CD4-positive, alpha-beta T cell (primary cell): ENCODE measurements around the gene NFIA. TPM values are rescaled to one million over a fixed set of nuclear protein-coding genes. Genes with fewer than 3 reads are reported as not detected.

Experiments used
- ATAC-seq: fragments of 200-7000 bp; cut with Tn5 transposase; one replicate; pipeline ENCODE4 v1.10.0; 2022; ENCODE audit warnings: mild to moderate bottlenecking; ENCODE audit not compliant: poor library complexity
- CTCF ChIA-PET: fragments of 350-600 bp; sonication (Branson Sonifier 250); formaldehyde crosslinking; loops from one replicate; lab custom pipeline; 2021; ENCODE audit warnings: antibody characterized with exemption, inconsistent platforms; lab: Charles Lee
- POLR2A ChIA-PET: fragments of 350-600 bp; sonication (Branson Sonifier 250); formaldehyde crosslinking; loops from one replicate; lab custom pipeline; 2021; ENCODE audit warnings: antibody characterized with exemption, inconsistent platforms; lab: Charles Lee
- DNase-seq, 14 experiments: peaks; one replicate each; pipeline ENCODE4 v3.0.0-alpha.2; 2013 to 2020; ENCODE audit warnings: mixed read lengths in 2 of 14
- H3K27ac ChIP-seq, 2 donors: one replicate each; pipeline versions ENCODE4 v1.5.1 to v1.7.0; 2013; ENCODE audit warnings: low read length in 2 of 2, low read depth in 1 of 2, mild to moderate bottlenecking in 1 of 2
- H3K27me3 ChIP-seq, 2 experiments: 1 replicate in 1 of 2; 2 replicates in 1 of 2; pipeline versions ENCODE4 v1.6.1 to v1.7.0; 2013; ENCODE audit warnings: low read length in 2 of 2, control low read depth in 1 of 2, mild to moderate bottlenecking in 1 of 2, moderate library complexity in 1 of 2; ENCODE audit not compliant: insufficient read depth in 2 of 2, control insufficient read depth in 1 of 2
- H3K36me3 ChIP-seq: one replicate; pipeline ENCODE4 v1.6.1; 2013; ENCODE audit warnings: low read length, control low read depth; ENCODE audit not compliant: insufficient read depth
- H3K4me1 ChIP-seq: one replicate; pipeline ENCODE4 v1.6.1; 2013; ENCODE audit warnings: low read length, control low read depth; ENCODE audit not compliant: insufficient read depth
- H3K4me3 ChIP-seq: one replicate; pipeline ENCODE4 v1.5.1; 2013; ENCODE audit warnings: mild to moderate bottlenecking, low read length, moderate library complexity
- H3K9me3 ChIP-seq, 2 experiments: 1 replicate in 1 of 2; 2 replicates in 1 of 2; pipeline versions ENCODE4 v1.6.1 to v1.7.0; 2013; ENCODE audit warnings: low read length in 2 of 2, mild to moderate bottlenecking in 2 of 2, control low read depth in 1 of 2, moderate library complexity in 1 of 2; ENCODE audit not compliant: control insufficient read depth in 1 of 2, insufficient read depth in 1 of 2
- H3K27ac Mint-ChIP-seq: one replicate; pipeline ENCODE4 v1.8.0; 2020; ENCODE audit warnings: mixed read lengths
- H3K27me3 Mint-ChIP-seq: one replicate; pipeline ENCODE4 v1.8.0; 2021; ENCODE audit warnings: mixed read lengths
- H3K36me3 Mint-ChIP-seq: one replicate; pipeline ENCODE4 v1.8.0; 2021; ENCODE audit warnings: low read depth, mixed read lengths
- H3K4me1 Mint-ChIP-seq: one replicate; pipeline ENCODE4 v1.8.0; 2021; ENCODE audit warnings: low read depth, mixed read lengths
- H3K4me3 Mint-ChIP-seq: one replicate; pipeline ENCODE4 v1.8.0; 2020; ENCODE audit warnings: mild to moderate bottlenecking, mixed read lengths
- H3K9me3 Mint-ChIP-seq: one replicate; pipeline ENCODE4 v1.8.0; 2020; ENCODE audit warnings: mixed read lengths
- intact Hi-C, 2 experiments: fragments of 100-400 bp; cut with DNase I in 1 of 2; cut with micrococcal nuclease in 1 of 2; formaldehyde crosslinking; loops; one replicate each; pipeline versions ENCODE4 v1.15.1 to v1.9.0; 2023 to 2025; cut with DNase I, micrococcal nuclease
- total RNA-seq, 174 experiments: library from RNA in 2 of 174; stranded (reverse) in 2 of 174; gene quantifications; one replicate each; pipeline ENCODE4 v1.2.3 and lab custom pipeline; 2021 to 2026
- TF ChIP-seq, protein P1 (sequence below): fragments of 200-600 bp; IDR thresholded peaks from one replicate; pipeline ENCODE4 v1.8.0; 2022; ENCODE audit warnings: antibody characterized with exemption, mild to moderate bottlenecking

The NFIA gene
- total RNA-seq, 2 experiments from 2014 or later: 4.8 to 5.9 TPM

DNA sequence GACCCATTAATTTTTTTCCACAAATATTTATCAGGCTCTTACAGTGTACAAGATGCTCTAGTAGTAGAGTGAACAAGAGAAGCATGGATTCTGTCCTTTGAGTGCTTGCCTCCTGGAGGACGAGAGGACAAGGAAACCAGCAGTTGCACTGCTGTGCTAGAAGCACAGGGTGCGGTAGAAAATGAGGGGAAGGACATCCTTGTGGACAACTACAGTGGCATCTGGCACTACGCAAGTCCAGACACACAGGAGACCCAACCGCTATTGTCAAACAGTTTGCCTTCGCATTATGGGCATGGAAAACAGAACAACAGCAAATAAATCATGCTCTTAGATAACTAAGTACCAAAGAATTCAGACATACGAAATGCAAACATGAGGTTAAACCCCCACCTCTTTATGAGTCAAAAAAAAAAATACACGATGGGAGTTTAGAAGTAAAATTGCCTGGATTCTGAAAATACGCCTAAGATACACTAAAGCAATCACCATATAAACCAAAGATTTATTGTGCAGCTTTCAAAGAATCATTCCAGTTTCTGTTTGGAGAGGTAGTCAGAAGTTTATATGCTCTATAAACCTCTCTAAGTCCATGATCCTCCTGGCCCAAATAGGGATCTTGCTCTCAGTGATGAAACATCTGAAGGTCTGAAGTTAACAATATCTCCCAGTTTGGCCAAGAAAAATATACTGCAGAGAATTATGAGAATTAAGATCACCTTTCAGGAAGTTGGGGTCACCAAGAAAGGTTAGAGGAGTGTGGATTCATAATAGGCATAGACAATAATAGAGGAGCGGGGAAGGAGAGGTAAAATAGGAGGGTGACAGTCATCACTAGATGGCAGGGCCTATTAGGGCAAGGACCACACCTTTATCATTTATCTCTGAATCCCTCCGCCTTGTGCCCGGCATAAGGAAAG lies 307.8 kb downstream of the NFIA start:
- no peak overlapping the region for H3K4me3 Mint-ChIP-seq
- H3K4me1 Mint-ChIP-seq: no peaks in the 10 kb centered on the region
- DNase-seq: no peak
- Histone ChIP-seq H3K36me3 (no peaks in the 10 kb centered on the region), H3K4me3 (no peak overlapping the region), H3K27ac (no peak overlapping the region), H3K4me1 (no peaks in the 10 kb centered on the region), H3K9me3 (peaks cover 0 to 4% of the 10 kb centered on the region in 2 experiments), H3K27me3 (no peaks in the 10 kb centered on the region)
- H3K9me3 Mint-ChIP-seq: peaks cover 2% of the 10 kb centered on the region
- ChIA-PET POLR2A (no interaction called here), CTCF (no interaction called here)
- H3K27me3 Mint-ChIP-seq: no peaks in the 10 kb centered on the region
- ATAC-seq: no peak
- H3K27ac Mint-ChIP-seq: no peak overlapping the region
- peaks cover 12% of the 10 kb centered on the region for H3K36me3 Mint-ChIP-seq
- TF ChIP-seq, protein P1, sequence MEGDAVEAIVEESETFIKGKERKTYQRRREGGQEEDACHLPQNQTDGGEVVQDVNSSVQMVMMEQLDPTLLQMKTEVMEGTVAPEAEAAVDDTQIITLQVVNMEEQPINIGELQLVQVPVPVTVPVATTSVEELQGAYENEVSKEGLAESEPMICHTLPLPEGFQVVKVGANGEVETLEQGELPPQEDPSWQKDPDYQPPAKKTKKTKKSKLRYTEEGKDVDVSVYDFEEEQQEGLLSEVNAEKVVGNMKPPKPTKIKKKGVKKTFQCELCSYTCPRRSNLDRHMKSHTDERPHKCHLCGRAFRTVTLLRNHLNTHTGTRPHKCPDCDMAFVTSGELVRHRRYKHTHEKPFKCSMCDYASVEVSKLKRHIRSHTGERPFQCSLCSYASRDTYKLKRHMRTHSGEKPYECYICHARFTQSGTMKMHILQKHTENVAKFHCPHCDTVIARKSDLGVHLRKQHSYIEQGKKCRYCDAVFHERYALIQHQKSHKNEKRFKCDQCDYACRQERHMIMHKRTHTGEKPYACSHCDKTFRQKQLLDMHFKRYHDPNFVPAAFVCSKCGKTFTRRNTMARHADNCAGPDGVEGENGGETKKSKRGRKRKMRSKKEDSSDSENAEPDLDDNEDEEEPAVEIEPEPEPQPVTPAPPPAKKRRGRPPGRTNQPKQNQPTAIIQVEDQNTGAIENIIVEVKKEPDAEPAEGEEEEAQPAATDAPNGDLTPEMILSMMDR: no peak
- intact Hi-C loops: no loop called here

GRCh38 chr1:61391730-61392129 lies 309.4 kb downstream of the NFIA start:
- Mint-ChIP-seq H3K27ac (no peak overlapping the region), H3K9me3 (peaks cover 2% of the 10 kb centered on the region), H3K4me3 (no peak overlapping the region), H3K36me3 (peaks cover 6% of the 10 kb centered on the region), H3K4me1 (no peaks in the 10 kb centered on the region), H3K27me3 (no peaks in the 10 kb centered on the region)
- Histone ChIP-seq H3K27ac (no peak overlapping the region), H3K36me3 (no peaks in the 10 kb centered on the region), H3K4me3 (no peak overlapping the region), H3K9me3 (peaks cover 0 to 4% of the 10 kb centered on the region in 2 experiments), H3K27me3 (no peaks in the 10 kb centered on the region), H3K4me1 (no peaks in the 10 kb centered on the region)
- CTCF ChIA-PET: no interaction called here
- POLR2A ChIA-PET: no interaction called here
- TF ChIP-seq, protein P1: no peak
- DNase-seq: no peak
- ATAC-seq: no peak
- intact Hi-C loops: no loop called here

DNA sequence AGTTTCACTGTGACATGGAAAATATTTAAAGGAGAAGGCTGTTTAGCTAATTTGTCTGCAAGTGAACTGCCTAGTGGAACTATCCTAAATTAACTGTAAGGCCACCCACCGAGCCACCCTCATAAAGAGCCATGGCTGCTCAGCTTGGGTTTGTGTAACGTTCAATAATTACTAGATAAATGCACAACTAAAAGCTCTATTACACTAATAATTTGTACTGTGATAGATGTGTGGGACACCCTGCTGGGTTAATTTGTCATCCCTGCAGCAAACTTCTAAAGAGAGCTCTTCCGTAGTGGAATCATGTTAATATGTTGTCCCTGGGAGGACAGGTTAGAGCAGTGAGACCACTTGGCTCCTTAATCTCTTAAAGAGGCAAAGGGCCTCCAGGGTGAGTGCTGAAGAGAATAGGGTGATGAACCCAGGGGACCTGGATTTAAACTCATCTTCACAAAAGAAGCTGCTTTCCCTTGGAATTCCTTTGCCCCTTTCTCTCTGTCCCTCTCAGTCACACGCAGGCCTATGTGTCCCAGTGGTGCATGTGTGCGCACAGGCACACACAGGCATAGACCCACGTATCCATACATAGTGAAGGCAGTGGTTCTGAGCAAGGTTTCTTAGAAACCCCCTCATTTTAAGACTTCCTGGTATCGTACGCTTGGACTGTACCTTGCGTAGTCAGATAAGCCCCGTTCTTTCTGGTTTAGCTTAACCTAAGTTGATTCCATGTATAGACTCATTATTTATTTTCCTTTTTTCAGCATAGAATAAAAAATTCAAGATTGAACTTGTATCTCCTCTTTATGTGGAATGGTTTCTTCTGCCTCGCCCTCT lies 310.3 kb downstream of the NFIA start:
- Histone ChIP-seq H3K36me3 (no peaks in the 10 kb centered on the region), H3K4me1 (no peaks in the 10 kb centered on the region), H3K27me3 (no peaks in the 10 kb centered on the region), H3K9me3 (peaks cover 0 to 4% of the 10 kb centered on the region in 2 experiments), H3K4me3 (no peak overlapping the region), H3K27ac (no peak overlapping the region)
- Mint-ChIP-seq H3K4me1 (no peaks in the 10 kb centered on the region), H3K4me3 (no peak overlapping the region), H3K9me3 (peaks cover 2% of the 10 kb centered on the region), H3K27me3 (no peaks in the 10 kb centered on the region), H3K36me3 (peaks cover 6% of the 10 kb centered on the region), H3K27ac (no peak overlapping the region)
- no peak for ATAC-seq
- intact Hi-C loops: no loop called here
- POLR2A ChIA-PET: interaction anchor here (0.6 kb wide), 1 partner anchor 321 kb away, joined by 3 read pairs; no protein-coding TSS in a partner anchor
- TF ChIP-seq, protein P1: no peak
- no peak for DNase-seq
- CTCF ChIA-PET: interaction anchor here (0.6 kb wide), 3 partner anchors 14 to 366 kb away, joined by 3 to 7 read pairs (median 3); no protein-coding TSS in a partner anchor
